ENCODE results near the gene CCL7. TPM values are rescaled to one million over a fixed set of nuclear protein-coding genes. Genes with fewer than 3 reads are reported as not detected.

Gene CCL7
- total RNA-seq, 1 donor from 2014 or later, result not detected

DNA sequence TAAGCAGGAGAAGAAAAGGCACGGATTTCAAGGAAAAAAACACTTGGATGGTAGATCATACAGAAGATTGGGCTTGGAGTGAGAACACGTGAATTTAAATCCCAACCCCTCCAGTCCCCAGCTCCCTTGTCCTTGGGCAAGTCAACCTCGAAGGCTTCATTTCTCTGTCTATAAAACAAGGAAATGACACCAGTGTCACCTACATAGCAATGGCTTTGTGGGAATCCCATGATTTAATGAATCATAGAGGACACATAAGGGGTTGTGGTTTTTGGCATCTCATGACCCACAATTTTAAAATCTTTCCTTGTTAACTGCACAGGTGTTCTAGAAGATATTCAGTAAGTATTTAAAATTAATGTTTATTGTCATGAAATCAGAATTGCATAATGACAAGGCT, 23.1 kb upstream of the CCL7 start:
- intact Hi-C loops (cut with micrococcal nuclease), result no loop called here

DNA sequence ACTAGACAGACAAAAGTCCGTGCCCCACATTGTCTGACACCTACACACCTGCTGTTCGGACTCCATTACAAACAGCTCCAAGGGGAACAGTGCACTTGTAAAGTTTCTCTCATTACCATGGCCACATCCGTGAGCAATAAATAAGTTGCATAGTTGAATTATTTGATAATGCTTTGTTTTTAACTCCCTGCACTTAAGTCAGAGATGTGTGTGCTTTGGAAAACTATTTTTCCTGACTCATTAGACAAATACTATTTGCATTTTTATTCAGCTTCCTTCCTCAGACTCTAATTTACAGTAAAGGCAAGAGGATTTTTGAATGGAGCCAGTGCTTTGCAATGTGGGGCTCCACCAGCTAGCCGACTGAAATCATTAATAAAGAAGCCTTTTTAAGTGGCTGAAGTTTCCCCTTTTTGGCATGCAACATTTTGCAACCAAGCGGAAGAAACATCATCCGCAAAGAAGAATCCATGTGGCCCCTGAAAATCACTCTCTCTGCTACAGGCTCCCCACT, 21.5 kb upstream of the CCL7 start:
- intact Hi-C loops (cut with micrococcal nuclease), result no loop called here

DNA sequence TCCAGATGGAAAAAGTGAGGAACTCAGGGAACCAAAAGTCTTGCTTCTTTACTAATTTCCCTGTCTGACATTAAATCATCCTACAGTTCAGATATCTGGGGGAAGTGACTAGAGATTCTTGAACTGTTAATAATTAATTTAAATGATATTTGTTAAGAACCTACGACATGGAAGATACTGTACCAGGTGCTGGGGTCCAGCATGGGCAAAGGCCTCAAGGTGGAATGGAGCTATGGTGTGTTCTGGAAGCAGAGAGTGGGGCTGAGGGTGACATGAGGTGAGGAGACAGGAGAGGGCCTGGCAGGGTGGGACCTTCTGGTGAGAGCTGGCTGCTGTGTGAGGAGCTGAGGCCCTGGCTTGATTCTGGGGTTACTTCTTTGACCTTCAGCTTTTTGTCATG, 21.0 kb upstream of the CCL7 start:
- intact Hi-C loops (cut with micrococcal nuclease), result no loop called here

DNA sequence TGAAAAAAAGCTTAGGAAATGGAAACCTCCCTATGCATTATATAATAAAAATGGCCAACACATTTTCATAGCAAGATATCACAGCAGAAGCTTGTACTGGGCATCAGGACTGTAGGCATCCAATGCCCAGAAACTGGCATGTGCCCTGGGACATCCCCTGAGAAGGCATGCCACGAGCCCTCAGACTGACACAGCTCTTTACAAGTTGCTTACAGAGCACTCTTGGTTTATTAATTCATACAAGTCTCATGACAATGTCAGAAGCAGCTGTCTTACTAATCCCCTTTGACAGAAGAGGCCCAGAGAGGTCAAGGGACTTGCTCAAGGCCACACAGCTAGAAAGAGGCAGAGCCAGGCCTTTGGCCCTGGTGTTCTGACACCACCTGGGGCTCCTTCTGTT, 20.5 kb upstream of the CCL7 start:
- intact Hi-C loops (cut with micrococcal nuclease), result no loop called here

DNA sequence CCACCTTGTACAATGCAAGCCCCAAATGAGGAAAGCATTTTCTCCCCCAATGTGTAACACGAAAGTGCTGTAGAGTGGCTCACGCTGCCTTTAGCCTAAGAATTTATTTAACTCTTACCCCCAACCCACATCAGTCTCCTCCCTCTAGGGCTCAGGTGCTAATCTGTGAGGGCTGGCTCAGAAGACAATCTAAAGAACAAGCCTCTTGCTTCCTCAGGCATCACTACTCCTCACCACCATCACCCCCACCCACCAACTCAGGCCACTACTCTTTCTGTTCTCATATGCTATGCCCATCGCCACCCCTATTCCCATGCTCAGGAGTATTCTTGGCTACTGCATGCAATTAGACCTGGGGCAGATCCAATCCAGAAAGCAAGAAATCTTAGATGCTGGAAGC, 18.8 kb upstream of the CCL7 start:
- intact Hi-C loops (cut with micrococcal nuclease), result no loop called here

DNA sequence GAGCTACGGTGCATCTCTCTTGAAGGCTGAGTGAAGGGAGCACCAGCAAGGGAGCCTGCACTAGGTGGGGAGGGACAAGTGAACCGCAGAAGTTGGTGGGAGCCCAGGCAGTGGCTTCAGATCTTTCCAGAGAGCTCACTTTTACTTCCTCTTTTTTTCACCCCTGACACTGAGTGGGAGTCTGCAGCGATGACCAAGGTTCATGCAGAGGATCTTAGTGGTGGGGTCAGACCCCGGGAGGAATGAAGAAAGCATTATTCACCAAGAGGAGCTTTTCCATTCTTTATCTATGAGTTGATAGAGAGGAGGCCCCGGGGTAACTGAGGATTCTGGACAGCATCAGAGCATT, 18.0 kb upstream of the CCL7 start:
- intact Hi-C loops (cut with micrococcal nuclease), result no loop called here

DNA sequence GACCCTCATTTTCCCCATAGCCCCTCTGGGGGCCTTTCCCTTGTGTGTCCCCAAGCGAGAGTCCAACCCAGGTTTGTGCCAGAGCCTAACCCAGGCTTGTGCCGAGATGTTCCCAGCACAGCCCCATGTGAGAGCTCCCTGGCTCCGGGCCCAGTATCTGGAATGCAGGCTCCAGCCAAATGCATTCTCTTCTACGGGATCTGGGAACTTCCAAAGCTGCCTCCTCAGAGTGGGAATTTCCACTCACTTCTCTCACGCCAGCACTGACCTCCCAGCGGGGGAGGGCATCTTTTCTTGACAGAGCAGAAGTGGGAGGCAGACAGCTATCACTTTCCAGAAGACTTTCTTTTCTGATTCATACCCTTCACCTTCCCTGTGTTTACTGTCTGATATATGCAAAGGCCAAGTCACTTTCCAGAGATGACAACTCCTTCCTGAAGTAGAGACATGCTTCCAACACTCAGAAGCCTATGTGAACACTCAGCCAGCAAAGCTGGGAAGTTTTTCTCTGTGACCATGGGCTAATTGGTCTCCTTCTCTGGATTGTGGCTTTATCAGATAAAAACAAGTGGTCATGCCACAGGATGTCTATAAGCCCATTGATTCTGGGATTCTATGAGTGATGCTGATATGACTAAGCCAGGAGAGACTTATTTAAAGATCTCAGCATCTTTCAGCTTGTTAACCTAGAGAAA, 17.4 kb upstream of the CCL7 start:
- intact Hi-C loops (cut with micrococcal nuclease), result no loop called here

DNA sequence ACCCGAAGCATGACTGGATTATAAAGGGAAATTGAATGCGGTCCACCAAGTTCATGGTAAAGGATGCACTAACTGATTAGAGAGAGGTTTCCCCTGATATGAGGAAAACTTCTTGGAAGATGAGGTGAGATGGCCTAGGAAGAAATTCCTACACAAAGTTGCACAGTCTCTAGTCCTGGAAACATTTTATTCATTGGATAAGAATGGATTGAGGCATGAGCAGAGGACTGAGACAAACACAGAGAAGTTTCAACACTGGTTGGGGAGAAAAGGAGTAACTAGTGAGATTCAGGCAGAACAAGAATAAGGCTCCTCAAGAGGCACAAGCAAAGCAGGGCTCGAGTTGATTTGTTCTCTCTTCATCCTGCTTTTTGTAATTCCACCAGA, 16.9 kb upstream of the CCL7 start:
- intact Hi-C loops (cut with micrococcal nuclease), result no loop called here

DNA sequence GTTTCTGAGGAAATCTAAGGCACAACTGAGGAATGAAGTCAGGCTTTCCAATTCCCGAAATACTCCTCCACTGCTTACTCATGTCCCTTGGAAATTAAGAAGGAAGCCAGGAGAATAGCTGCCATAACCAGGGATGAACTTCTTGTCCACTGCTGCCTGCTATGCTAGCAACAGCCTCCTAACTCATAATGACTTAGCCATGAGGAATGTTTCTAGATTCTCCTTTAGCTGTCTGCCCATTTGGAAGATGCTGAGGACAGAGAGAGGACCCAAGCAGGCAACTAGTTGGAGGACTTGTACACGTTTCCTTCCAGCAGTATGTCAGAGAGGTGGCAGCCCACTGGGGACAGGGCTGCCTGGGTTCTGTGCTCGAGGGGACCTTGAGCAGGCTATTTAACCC, 15.9 kb upstream of the CCL7 start:
- intact Hi-C loops (cut with micrococcal nuclease), result no loop called here

DNA sequence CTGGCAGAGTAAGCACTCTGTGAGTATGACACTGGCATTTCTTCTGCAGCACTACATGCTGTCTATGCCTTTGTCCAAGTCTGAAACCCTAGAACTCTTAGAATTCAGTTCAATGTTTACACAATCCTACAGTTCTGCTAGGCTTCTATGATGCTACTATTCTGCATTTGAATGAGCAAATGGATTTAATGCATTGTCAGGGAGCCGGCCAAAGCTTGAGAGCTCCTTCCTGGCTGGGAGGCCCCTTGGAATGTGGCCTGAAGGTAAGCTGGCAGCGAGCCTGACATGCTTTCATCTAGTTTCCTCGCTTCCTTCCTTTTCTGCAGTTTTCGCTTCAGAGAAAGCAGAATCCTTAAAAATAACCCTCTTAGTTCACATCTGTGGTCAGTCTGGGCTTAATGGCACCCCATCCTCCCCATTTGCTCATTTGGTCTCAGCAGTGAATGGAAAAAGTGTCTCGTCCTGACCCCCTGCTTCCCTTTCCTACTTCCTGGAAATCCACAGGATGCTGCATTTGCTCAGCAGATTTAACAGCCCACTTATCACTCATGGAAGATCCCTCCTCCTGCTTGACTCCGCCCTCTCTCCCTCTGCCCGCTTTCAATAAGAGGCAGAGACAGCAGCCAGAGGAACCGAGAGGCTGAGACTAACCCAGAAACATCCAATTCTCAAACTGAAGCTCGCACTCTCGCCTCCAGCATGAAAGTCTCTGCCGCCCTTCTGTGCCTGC, 15.2 kb upstream of the CCL7 start, which contains the start of gene CCL2:
TSS of gene CCL2 (plus strand) at position 635 of the 730 bp plus-strand sequence. CDS start at position 700, 65 bp downstream.
- intact Hi-C loops (cut with micrococcal nuclease), result no loop called here

DNA sequence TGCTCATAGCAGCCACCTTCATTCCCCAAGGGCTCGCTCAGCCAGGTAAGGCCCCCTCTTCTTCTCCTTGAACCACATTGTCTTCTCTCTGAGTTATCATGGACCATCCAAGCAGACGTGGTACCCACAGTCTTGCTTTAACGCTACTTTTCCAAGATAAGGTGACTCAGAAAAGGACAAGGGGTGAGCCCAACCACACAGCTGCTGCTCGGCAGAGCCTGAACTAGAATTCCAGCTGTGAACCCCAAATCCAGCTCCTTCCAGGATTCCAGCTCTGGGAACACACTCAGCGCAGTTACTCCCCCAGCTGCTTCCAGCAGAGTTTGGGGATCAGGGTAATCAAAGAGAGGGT, 14.7 kb upstream of the CCL7 start:
- intact Hi-C loops (cut with micrococcal nuclease), result no loop called here

DNA sequence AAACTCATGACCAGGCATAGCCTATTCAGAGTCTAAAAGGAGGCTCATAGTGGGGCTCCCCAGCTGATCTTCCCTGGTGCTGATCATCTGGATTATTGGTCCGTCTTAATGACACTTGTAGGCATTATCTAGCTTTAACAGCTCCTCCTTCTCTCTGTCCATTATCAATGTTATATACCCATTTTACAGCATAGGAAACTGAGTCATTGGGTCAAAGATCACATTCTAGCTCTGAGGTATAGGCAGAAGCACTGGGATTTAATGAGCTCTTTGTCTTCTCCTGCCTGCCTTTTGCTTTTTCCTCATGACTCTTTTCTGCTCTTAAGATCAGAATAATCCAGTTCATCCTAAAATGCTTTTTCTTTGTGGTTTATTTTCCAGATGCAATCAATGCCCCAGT, 14.2 kb upstream of the CCL7 start:
- intact Hi-C loops (cut with micrococcal nuclease), result no loop called here

DNA sequence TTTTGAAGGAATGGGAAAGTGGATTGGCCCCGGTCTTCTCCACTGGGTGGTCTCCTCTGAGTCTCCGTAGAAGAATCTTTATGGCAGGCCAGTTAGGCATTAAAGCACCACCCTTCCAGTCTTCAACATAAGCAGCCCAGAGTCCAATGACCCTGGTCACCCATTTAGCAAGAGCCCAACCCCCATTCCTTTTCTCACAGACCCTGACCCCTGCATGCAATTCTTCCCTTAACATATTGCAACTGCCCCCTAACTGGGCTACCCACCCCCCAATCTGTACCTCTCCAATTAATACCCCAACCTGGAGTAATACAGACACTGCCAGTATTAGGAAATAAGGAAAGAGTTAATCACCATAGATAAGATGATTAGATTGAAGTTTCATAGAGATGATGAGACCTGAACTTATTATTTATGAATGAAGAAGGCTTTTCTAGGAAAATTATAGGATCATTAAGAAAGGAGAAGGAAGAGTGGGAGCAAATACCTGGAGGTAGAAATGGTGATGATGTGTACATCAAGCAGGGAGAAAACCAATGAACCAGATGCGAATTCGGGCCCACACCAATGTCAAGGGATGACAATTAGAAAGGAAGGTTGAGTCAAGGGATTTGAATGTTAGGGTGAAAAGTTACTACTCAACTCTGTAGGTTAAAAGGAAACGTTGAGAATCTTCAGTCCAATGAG, 12.6 kb upstream of the CCL7 start:
- intact Hi-C loops (cut with micrococcal nuclease), result no loop called here

DNA sequence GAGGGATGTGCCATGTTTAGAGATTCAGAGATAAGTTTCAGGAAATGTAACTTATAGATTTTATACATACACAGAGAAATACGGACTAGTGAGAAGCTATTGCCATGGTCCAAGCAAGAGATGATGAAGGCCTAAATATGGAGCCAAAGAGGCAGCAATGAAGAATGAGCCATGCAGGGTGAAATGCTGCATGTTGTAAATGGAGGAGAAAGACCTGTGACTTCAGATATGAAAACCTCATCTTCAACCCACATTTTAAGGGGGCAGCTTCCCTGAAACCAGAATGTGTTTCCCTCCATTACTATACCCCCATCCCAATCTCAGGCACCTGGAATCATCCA, 12.1 kb upstream of the CCL7 start:
- intact Hi-C loops (cut with micrococcal nuclease), result no loop called here

DNA sequence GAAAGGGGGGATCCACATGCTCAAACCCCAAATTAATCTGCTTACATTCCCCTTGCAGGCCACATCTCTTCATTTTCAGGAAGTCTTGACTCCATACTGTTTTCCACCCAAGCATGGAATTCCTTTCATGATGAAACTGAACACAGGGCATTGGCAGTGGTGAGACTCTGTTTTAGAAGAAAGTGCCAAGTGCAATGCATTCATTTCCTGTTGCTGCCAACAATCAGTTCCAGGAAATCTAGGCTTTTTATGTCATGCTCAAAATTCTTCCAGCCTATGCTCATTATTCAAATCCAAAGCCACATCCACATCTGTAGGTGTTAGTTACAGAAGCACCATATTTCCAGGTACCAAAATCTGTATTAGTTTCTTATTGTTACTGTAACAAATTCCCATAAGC, 10.9 kb upstream of the CCL7 start:
- intact Hi-C loops (cut with micrococcal nuclease), result no loop called here

DNA sequence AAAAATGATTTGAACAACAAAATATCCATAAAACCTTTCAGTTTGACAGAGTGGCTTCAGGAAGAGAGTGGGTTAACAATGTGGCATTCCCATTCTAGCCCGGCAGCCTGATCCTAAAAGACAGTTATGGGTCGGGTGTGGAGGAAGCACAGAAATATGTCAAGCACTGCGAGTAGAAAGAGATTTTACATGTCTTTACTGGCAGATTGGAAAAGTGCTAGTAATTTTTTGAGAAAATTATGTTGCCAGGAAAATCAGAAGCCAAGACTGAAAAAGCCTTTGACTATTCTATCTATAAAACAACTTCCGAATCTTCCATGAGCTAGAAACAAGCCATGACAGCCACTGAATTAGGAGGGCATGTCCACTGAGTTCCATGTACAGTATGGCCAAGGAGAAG, 9.2 kb upstream of the CCL7 start:
- intact Hi-C loops (cut with micrococcal nuclease), result no loop called here

DNA sequence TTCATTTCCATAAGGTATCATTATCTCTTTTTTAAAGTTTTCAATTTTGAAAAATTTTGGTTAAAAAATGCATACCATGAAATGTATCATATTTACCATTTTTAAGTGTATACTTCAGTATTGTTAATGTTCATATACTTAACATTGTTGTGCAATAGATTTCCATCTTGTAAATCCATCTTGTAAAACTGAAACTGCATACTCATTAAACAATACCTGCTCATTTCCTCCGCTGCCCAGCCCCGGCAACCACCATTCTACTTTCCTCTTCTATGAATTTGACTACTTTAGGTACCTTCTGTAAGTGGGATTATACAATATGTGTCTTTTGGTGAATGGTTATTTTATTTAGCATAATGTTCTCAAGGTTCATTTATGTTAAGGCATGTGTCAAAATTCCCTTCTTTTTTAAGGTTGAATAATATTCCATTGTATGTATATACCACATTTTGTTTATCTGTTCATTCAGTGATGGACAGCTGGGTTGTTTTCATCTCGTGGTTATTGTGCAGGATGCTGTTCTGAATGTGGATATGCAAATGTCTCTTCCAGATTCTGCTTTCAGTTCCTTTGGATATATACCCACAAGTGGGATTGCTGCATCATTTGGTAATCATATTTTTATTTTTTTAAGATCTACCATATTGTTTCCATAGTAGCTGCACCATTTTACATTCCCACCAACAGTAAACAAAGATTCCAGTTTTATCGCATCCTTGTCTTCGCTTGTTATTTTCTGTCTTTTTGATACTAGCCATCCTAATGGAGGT, 8.3 kb upstream of the CCL7 start:
- intact Hi-C loops (cut with micrococcal nuclease), result no loop called here

DNA sequence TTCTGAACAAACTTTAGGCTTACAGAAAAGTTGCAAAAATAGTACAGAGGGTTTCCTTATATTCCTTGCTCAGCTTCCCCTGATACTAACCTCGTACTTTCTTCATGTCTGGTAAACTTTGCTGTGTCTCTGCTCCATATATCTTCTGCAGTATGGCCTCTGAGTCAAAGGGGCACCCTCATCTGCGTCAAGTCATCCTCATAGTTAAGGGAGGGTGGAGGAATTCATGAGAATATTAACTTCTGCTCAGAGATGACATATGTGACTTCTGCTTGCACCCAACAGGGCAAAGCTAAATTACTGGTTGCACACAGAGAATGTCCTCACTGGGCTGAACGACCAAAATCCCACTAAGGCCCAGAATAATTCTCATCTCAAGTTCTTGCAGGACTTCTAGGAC, 4.3 kb upstream of the CCL7 start:
- intact Hi-C loops (cut with micrococcal nuclease), result no loop called here

DNA sequence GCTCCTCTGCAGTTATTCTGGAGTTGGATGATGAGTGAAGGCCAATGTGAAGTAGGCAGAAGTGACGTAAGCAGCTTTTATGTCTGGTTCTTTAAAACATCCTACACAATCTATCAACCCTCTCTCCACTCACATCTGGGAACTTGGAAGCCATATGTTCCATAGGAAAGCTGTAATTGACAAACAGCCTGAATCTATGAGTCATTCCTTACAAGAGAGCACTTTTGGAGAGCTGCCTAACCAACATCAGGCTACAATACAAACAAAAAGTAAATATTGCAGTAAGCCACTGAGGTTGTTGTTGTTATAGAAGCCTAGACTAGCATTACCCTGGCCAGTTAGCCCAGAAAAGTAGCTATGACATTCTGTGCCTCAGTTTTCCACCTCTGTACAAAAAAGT, 5.9 kb downstream of the CCL7 start:
- intact Hi-C loops (cut with micrococcal nuclease), result no loop called here

DNA sequence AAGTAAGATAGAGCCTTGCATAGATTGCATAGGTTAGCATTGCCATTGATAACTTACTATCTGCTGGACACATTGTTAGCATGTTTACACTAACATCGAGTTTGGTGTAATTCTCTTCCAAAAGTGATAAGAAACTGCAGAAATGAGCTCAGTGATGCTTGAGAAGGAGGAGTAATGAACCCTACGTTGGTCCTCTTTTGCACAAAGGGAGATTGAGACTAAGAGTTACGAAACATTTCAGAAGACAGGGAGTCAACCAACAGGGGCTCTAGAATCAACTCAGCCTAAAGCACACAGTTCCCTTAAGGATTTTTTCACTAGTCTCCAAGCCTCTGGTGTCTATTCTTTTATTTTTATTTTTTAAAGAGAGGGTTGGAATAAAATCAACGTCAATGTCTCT, 6.8 kb downstream of the CCL7 start:
- intact Hi-C loops (cut with micrococcal nuclease), result no loop called here

DNA sequence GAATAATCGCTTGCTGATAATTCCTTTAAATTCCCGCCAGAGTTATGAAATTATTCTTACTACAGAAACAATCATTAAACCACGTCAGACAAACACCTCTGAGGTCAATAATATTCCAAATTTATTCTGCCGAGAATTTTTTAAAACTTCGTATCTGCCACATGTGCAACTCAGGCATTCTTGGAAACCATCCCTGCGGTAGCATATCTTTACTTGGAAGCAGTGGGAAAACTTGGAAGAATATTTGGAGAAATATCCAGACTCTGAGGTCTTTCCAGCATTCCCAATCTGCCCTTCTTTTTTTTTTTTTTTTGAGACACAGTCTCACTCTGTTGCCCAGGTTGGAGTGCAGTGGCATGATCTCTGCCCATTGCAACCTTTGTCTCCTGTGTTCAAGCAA, 13.6 kb downstream of the CCL7 start:
- intact Hi-C loops (cut with micrococcal nuclease), result no loop called here

DNA sequence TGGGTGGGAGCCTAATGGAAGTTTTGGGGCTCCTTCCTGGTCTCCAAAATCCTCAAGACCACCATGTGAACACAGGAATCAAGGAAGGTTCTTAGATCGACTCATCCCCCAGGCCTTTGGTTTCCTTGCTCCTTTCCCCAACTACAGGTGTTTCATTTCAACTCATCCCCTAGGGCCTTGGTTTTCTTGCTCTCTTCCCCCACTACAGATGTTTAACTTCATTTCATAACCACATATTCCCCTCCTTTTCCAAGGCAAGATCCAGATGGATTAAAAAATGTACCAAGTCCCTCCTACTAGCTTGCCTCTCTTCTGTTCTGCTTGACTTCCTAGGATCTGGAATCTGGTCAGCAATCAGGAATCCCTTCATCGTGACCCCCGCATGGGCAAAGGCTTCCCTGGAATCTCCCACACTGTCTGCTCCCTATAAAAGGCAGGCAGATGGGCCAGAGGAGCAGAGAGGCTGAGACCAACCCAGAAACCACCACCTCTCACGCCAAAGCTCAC, 15.3 kb downstream of the CCL7 start, which contains the start of gene CCL11:
TSS of gene CCL11 (plus strand) at position 457 of the 507 bp plus-strand sequence. CDS start 67 bp downstream, outside the sequence.
- intact Hi-C loops (cut with micrococcal nuclease), result no loop called here
